Astrocyte (in vitro differentiated cells and primary cell): ENCODE results near the gene NDUFA3. TPM values are rescaled to one million over a fixed set of nuclear protein-coding genes. Genes with fewer than 3 reads are reported as not detected.

Experiments
- DNase-seq: peaks from one replicate; pipeline ENCODE4 v3.0.0-alpha.2; 2010; ENCODE audit warnings: low read depth
- FAIRE-seq: peaks from 2 replicates; lab custom pipeline; 2011; peaks lifted over from hg19 to GRCh38; lab: Jason Lieb, UNC
- H2AFZ ChIP-seq: 2 replicates; pipeline ENCODE4 v1.6.0; 2012; ENCODE audit warnings: low read depth, low read length, inconsistent platforms
- H3K27ac ChIP-seq: 2 replicates; pipeline ENCODE4 v1.5.1; 2011; ENCODE audit warnings: low read depth, low read length, inconsistent platforms
- H3K27me3 ChIP-seq: 2 replicates; pipeline ENCODE4 v1.6.0; 2011; ENCODE audit warnings: low read length, inconsistent platforms; ENCODE audit not compliant: insufficient read depth
- H3K36me3 ChIP-seq: 2 replicates; pipeline ENCODE4 v1.5.1; 2011; ENCODE audit warnings: low read length, inconsistent platforms; ENCODE audit not compliant: insufficient read depth
- H3K4me1 ChIP-seq: 2 replicates; pipeline ENCODE4 v1.5.1; 2011; ENCODE audit warnings: low read length, inconsistent platforms; ENCODE audit not compliant: insufficient read depth
- H3K4me2 ChIP-seq: 2 replicates; pipeline ENCODE4 v1.6.0; 2012; ENCODE audit warnings: low read length, inconsistent platforms
- H3K4me3 ChIP-seq: 2 replicates; pipeline ENCODE4 v1.5.1; 2011; ENCODE audit warnings: low read depth, mild to moderate bottlenecking, low read length, inconsistent platforms; ENCODE audit not compliant: insufficient read depth
- H3K79me2 ChIP-seq: 2 replicates; pipeline ENCODE4 v1.6.0; 2012; ENCODE audit warnings: mild to moderate bottlenecking, low read length, inconsistent platforms; ENCODE audit not compliant: insufficient read depth
- H3K9ac ChIP-seq: 2 replicates; pipeline ENCODE4 v1.6.0; 2012; ENCODE audit warnings: mild to moderate bottlenecking, low read length, inconsistent platforms
- H3K9me3 ChIP-seq: 2 replicates; pipeline ENCODE4 v1.5.1; 2012; ENCODE audit warnings: low read depth, mild to moderate bottlenecking, low read length, inconsistent platforms; ENCODE audit not compliant: insufficient read depth
- H4K20me1 ChIP-seq: 2 replicates; pipeline ENCODE4 v1.6.0; 2012; ENCODE audit warnings: low read length, inconsistent platforms; ENCODE audit not compliant: insufficient read depth
- H3K27ac Mint-ChIP-seq: one replicate; pipeline ENCODE4 v1.8.0; 2021; ENCODE audit warnings: mild to moderate bottlenecking, mixed read lengths; ENCODE audit not compliant: unreplicated experiment
- H3K27me3 Mint-ChIP-seq: one replicate; pipeline ENCODE4 v1.8.0; 2021; ENCODE audit warnings: low read depth, mixed read lengths; ENCODE audit not compliant: unreplicated experiment
- H3K36me3 Mint-ChIP-seq: one replicate; pipeline ENCODE4 v1.8.0; 2021; ENCODE audit warnings: low read depth, mixed read lengths; ENCODE audit not compliant: unreplicated experiment
- H3K4me1 Mint-ChIP-seq: one replicate; pipeline ENCODE4 v1.8.0; 2021; ENCODE audit warnings: low read depth, mixed read lengths; ENCODE audit not compliant: unreplicated experiment
- H3K4me3 Mint-ChIP-seq: one replicate; pipeline ENCODE4 v1.8.0; 2021; ENCODE audit warnings: mild to moderate bottlenecking, moderate library complexity, mixed read lengths; ENCODE audit not compliant: unreplicated experiment
- H3K9me3 Mint-ChIP-seq: one replicate; pipeline ENCODE4 v1.8.0; 2021; ENCODE audit warnings: mild to moderate bottlenecking, mixed read lengths; ENCODE audit not compliant: unreplicated experiment
- EZH2 ChIP-seq: IDR thresholded peaks from 2 replicates; pipeline ENCODE4 v1.6.1; 2012; ENCODE audit warnings: mild to moderate bottlenecking, low read length, inconsistent platforms; ENCODE audit not compliant: insufficient read depth
- total RNA-seq: library from RNA; stranded (reverse); gene quantifications from 2 replicates; pipeline ENCODE4 v1.2.1, GENCODE V29; 2021
- TF ChIP-seq, protein P1 (sequence below): IDR thresholded peaks from 2 replicates; pipeline ENCODE4 v1.5.1; 2011; ENCODE audit warnings: low read depth, mild to moderate bottlenecking, inconsistent platforms, low read length, moderate library complexity; ENCODE audit not compliant: insufficient read depth

Gene NDUFA3
- total RNA-seq, 1 donor from 2014 or later: 99.2 TPM

DNA sequence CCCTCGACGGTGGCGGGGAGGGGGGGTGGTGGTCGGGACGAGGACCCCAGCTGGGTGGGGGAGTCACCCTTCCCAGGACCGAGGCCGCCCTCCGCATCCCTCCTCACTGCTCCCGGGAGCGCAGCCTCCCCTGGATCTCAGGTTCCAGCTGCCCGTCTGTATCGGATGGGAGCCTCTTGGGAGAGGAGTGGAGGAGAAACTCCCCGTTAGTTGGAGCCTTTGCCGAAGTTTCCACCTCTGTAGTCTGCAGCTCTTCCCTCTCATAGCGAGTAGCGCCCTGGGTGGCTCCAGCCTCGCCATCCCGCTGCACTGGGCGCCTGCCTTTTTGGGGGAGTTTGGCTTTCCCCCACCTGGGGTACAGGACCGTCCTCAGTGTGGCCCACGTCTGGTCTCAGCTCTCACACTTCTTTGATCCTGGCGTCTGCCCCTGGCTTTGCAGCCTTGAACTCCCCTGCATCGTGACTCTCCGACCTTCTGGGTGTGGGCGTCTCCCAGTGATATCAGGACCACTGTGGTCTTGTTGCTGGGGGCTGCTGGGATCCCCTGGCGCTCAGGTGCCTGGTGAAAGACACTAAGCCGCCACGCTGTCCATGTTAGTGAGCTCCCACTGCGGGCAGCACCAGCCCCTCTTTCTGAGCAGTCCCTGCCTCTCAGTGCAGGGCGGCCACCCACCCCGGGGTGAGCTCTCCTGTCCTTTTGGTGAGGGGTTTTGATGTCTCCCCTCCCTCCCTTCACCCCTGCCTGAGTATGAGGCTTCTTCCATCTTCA, 36.0 kb downstream of the NDUFA3 start:
- DNase-seq: no peak
- peaks cover 21% of the 10 kb centered on the region for H3K4me1 ChIP-seq
- H3K9me3 Mint-ChIP-seq: no peaks in the 10 kb centered on the region
- peak overlapping the region; percentile 93 for H3K4me2 ChIP-seq
- H3K27me3 Mint-ChIP-seq: no peaks in the 10 kb centered on the region
- peaks cover 15% of the 10 kb centered on the region for H3K36me3 Mint-ChIP-seq
- H4K20me1 ChIP-seq: peaks cover 52% of the 10 kb centered on the region
- H3K27ac Mint-ChIP-seq: peak overlapping the region; percentile 87
- no peak overlapping the region for H3K27ac ChIP-seq
- peak overlapping the region; percentile 92 for H3K4me3 Mint-ChIP-seq
- peak overlapping the region; percentile 72 for H3K4me3 ChIP-seq
- no peaks in the 10 kb centered on the region for H3K27me3 ChIP-seq
- H2AFZ ChIP-seq: no peak overlapping the region
- H3K36me3 ChIP-seq: peaks cover 14% of the 10 kb centered on the region
- H3K9me3 ChIP-seq: no peaks in the 10 kb centered on the region
- FAIRE-seq: no peak
- H3K4me1 Mint-ChIP-seq: peaks cover 23% of the 10 kb centered on the region
- H3K79me2 ChIP-seq: peaks cover 55% of the 10 kb centered on the region
- TF ChIP-seq, protein P1, sequence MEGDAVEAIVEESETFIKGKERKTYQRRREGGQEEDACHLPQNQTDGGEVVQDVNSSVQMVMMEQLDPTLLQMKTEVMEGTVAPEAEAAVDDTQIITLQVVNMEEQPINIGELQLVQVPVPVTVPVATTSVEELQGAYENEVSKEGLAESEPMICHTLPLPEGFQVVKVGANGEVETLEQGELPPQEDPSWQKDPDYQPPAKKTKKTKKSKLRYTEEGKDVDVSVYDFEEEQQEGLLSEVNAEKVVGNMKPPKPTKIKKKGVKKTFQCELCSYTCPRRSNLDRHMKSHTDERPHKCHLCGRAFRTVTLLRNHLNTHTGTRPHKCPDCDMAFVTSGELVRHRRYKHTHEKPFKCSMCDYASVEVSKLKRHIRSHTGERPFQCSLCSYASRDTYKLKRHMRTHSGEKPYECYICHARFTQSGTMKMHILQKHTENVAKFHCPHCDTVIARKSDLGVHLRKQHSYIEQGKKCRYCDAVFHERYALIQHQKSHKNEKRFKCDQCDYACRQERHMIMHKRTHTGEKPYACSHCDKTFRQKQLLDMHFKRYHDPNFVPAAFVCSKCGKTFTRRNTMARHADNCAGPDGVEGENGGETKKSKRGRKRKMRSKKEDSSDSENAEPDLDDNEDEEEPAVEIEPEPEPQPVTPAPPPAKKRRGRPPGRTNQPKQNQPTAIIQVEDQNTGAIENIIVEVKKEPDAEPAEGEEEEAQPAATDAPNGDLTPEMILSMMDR: no peak
- no peak for TF ChIP-seq EZH2
- H3K9ac ChIP-seq: peak overlapping the region; percentile 98

DNA sequence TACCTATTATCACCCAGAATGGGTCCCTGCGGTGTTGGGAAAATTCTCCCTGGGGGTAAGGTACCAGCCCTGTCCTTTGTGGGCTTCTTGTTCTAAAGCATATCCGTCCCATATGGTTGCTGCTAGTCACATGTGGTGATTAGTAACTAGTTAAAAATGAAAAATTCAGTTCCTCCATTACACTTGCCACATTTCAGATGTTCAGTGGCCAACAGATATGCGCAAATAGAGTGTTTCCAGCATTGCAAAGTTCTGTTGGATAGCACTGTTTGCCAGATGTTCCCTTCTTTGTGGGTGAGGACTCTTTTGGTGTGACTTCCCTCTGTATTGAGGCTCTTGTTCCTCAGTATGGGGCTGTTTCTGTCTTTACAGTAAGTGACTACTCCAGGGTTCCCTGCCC, 38.7 kb downstream of the NDUFA3 start:
- H3K9me3 Mint-ChIP-seq: no peaks in the 10 kb centered on the region
- H3K27ac Mint-ChIP-seq: no peak overlapping the region
- no peak overlapping the region for H3K4me2 ChIP-seq
- peaks cover 67% of the 10 kb centered on the region for H3K79me2 ChIP-seq
- FAIRE-seq: no peak
- no peak overlapping the region for H3K4me3 ChIP-seq
- H3K27me3 Mint-ChIP-seq: no peaks in the 10 kb centered on the region
- no peaks in the 10 kb centered on the region for H3K27me3 ChIP-seq
- peaks cover 23% of the 10 kb centered on the region for H3K36me3 Mint-ChIP-seq
- DNase-seq: no peak
- H3K27ac ChIP-seq: no peak overlapping the region
- H3K4me1 Mint-ChIP-seq: peaks cover 20% of the 10 kb centered on the region
- TF ChIP-seq, protein P1: no peak
- TF ChIP-seq EZH2: no peak
- H3K4me1 ChIP-seq: peaks cover 16% of the 10 kb centered on the region
- H2AFZ ChIP-seq: no peak overlapping the region
- H3K9ac ChIP-seq: no peak overlapping the region
- H3K4me3 Mint-ChIP-seq: no peak overlapping the region
- H4K20me1 ChIP-seq: peaks cover 68% of the 10 kb centered on the region
- H3K36me3 ChIP-seq: peaks cover 28% of the 10 kb centered on the region
- no peaks in the 10 kb centered on the region for H3K9me3 ChIP-seq
